ENCODE measurements around the gene TECR. TPM values are rescaled to one million over a fixed set of nuclear protein-coding genes. Genes with fewer than 3 reads are reported as not detected.

The TECR gene
- total and polyA plus RNA-seq, 2 donors (not counting 3 experiments of a cell fraction or from before 2014, with no cell fraction given): 109 to 193 TPM

DNA sequence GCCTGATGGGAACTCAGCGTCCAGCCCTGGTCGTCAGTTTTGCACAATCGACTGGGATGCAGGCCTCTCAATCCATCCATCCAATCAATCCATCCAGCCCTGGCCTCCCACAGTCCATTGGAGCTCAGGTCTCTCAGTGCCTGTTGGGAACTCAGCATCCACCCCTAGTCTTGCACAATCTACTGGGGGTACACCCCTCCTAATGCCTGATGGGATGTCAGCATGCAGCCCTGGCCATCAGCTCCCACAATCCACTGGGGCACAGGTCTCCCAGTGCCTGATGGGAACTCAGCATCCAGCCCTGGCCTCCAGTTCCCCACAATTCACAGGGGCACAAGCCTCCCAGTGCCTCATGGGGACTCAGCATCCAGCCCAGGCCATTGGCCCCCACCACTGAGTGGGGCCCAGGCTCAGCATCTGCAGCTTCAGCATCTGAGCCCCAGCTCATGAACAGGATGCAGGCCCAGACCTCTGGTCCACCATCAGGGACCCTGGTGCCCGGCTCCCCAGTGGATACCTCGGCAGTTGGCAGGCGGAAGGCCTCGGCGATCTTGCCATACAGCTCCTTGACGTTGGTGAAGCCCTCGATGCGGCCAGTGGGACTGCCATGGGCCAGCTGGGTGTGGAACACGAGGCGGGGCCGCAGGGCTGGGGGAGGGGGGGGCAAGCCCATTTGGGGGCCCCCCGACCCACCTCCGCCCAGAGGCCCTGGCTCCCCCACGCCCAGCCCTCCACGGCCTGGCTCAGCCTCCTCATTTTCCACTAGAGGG, 47.0 kb upstream of the TECR start:
- Histone ChIP-seq H4K20me1 (replicated peaks; ENCODE audit: control insufficient read depth, extremely low read depth, insufficient read depth, low read length) (no peaks in the 10 kb centered on the region), H3K36me3 (ENCODE audit: control insufficient read depth in 2 of 2, extremely low read depth in 1 of 2, insufficient read depth in 2 of 2, low read length in 2 of 2) (peaks cover 3 to 19% of the 10 kb centered on the region in 2 experiments)
- POLR2A ChIA-PET: no interaction called here

More for the DNA sequence above, 47.0 kb upstream of the TECR start:
- H3K27ac ChIP-seq (ENCODE audit: insufficient read depth, low read depth, low read length): no peak overlapping the region
- no peak overlapping the region for H3K4me3 ChIP-seq (replicated peaks in 1 of 3; ENCODE audit: insufficient read depth in 1 of 3, low read depth in 1 of 3, low read length in 3 of 3)
- H3K4me1 ChIP-seq (ENCODE audit: control insufficient read depth, extremely low read depth, insufficient read depth, low read length): no peaks in the 10 kb centered on the region
- CTCF ChIA-PET: interaction anchor here (0.8 kb wide), 1 partner anchor 50 kb away, joined by 3 read pairs; no protein-coding TSS in a partner anchor
- dilution Hi-C loops (cut with MboI; ENCODE audit: extremely low pct_ligation_motif_present, low sequenced_read_pairs) (no loop called here), intact Hi-C loops (cut with micrococcal nuclease) (no loop called here)
- no peak overlapping the region for H2AFZ ChIP-seq (ENCODE audit: low read depth, low read length)
- no peaks in the 10 kb centered on the region for H3K27me3 ChIP-seq (ENCODE audit: control insufficient read depth in 2 of 2, insufficient read depth in 2 of 2, low read length in 2 of 2)
- FAIRE-seq (no peak), DNase-seq (ENCODE audit: low read depth, low spot score) (no peak)
- no peaks in the 10 kb centered on the region for H3K9me3 ChIP-seq (replicated peaks; ENCODE audit: control insufficient read depth, insufficient read depth, low read length)
- no peak overlapping the region for H3K4me2 ChIP-seq (ENCODE audit: insufficient read depth, low read length)
- no TSS peak for BruUV-seq (replicated peaks)
- no peaks in the 10 kb centered on the region for H3K79me2 ChIP-seq (ENCODE audit: control insufficient read depth, insufficient read depth, low read length)
- TF ChIP-seq GATA2 (IDR thresholded peaks at IDR 0.05; ENCODE audit: insufficient read depth, insufficient read length, low read depth, low read length): no peak
- TF ChIP-seq, protein P1, sequence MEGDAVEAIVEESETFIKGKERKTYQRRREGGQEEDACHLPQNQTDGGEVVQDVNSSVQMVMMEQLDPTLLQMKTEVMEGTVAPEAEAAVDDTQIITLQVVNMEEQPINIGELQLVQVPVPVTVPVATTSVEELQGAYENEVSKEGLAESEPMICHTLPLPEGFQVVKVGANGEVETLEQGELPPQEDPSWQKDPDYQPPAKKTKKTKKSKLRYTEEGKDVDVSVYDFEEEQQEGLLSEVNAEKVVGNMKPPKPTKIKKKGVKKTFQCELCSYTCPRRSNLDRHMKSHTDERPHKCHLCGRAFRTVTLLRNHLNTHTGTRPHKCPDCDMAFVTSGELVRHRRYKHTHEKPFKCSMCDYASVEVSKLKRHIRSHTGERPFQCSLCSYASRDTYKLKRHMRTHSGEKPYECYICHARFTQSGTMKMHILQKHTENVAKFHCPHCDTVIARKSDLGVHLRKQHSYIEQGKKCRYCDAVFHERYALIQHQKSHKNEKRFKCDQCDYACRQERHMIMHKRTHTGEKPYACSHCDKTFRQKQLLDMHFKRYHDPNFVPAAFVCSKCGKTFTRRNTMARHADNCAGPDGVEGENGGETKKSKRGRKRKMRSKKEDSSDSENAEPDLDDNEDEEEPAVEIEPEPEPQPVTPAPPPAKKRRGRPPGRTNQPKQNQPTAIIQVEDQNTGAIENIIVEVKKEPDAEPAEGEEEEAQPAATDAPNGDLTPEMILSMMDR (IDR thresholded peaks at IDR 0.05; ENCODE audit: extremely low read depth in 1 of 2, insufficient read depth in 1 of 2, low read depth in 1 of 2, low read length in 2 of 2): no peak
- TF ChIP-seq EZH2 (IDR thresholded peaks at IDR 0.05; ENCODE audit: borderline replicate concordance, low read depth, low read length, severe bottlenecking): no peak
- no peak for TF ChIP-seq POLR2AphosphoS5 (IDR thresholded peaks at IDR 0.05; ENCODE audit: insufficient read depth, low read depth, low read length)
- TF ChIP-seq MYC (IDR thresholded peaks at IDR 0.05; ENCODE audit: low read depth, low read length): no peak
- TF ChIP-seq, protein P2, sequence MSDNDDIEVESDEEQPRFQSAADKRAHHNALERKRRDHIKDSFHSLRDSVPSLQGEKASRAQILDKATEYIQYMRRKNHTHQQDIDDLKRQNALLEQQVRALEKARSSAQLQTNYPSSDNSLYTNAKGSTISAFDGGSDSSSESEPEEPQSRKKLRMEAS (IDR thresholded peaks at IDR 0.05; ENCODE audit: insufficient read depth, insufficient read length): no peak
- TF ChIP-seq FOS (IDR thresholded peaks at IDR 0.05; ENCODE audit: borderline replicate concordance, insufficient read depth, low read length): no peak
- no peak for TF ChIP-seq JUN (IDR thresholded peaks at IDR 0.05; ENCODE audit: borderline replicate concordance, insufficient read depth, insufficient read length, low read depth)
- TF ChIP-seq POLR2A (IDR thresholded peaks at IDR 0.05; ENCODE audit: low read depth, low read length): no peak
- no peak overlapping the region for H3K9ac ChIP-seq (replicated peaks; ENCODE audit: extremely low read depth, insufficient read depth, low read length)
- H3K9me1 ChIP-seq (replicated peaks; ENCODE audit: control insufficient read depth, extremely low read depth, insufficient read depth, low read length): no peaks in the 10 kb centered on the region
